D721Med (cell line): ENCODE measurements around the gene PITPNC1.
A peak's percentile ranks its signal among the peaks of the same experiment; 100 is the strongest.
"Not testable (repeated sequence)": the region's sequence is repeated elsewhere in the genome, so short reads cannot be mapped to it uniquely, and the experiment has no call there.

Source experiments
- DNase-seq: peaks from one replicate; pipeline ENCODE4 v3.0.0; 2011; ENCODE audit warnings: low spot score; ENCODE audit not compliant: insufficient read length
- FAIRE-seq: peaks from 2 replicates; lab custom pipeline; 2011; peaks lifted over from hg19 to GRCh38; lab: Jason Lieb, UNC
- TF ChIP-seq, protein P1 (sequence below): IDR thresholded peaks from 2 replicates; pipeline ENCODE4 v1.5.1; 2012; ENCODE audit warnings: mild to moderate bottlenecking, control low read depth; ENCODE audit not compliant: insufficient read depth; ENCODE audit errors: missing control alignments

Gene PITPNC1

DNA sequence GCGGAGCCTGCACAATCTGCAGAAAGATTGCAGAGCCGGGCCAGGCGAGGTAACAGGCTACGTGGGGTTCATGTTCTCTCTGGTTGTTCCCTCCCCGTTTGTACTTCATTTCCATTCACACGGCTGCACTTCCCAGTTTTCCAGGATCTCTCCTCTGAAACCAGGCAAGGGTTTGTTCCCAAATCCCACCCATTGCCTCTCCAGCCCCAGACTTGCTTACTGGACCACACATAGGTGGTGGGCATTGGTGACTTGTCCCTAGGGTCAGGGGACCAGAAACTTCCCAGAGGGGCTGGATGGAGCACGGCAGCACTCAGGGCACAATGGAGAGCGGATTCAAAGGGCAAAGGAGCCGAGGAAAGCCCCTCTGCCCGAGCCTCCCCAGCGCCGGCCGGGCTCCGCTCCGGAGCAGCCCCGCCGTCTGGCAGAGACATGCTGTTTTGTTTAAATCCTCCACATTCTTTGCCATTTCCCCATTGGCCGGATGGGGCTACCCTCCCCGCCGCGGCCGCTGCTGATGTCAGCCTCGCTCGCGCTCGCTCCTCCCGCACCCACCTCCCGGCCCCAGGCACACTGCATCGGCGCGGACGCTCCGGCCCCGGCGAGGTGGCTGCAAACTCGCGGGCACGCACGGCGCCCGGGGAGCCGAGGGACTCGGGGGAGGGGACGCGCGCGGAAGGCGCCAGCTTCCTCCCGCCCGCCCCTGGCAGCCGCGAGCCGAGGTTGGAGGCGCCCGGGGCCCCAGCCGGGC, at the start of gene PITPNC1:
PITPNC1 (plus strand) TSS at position 545 of the 751 bp plus-strand sequence.
- DNase-seq, result no peak
- no peak for FAIRE-seq
- TF ChIP-seq, protein P1, sequence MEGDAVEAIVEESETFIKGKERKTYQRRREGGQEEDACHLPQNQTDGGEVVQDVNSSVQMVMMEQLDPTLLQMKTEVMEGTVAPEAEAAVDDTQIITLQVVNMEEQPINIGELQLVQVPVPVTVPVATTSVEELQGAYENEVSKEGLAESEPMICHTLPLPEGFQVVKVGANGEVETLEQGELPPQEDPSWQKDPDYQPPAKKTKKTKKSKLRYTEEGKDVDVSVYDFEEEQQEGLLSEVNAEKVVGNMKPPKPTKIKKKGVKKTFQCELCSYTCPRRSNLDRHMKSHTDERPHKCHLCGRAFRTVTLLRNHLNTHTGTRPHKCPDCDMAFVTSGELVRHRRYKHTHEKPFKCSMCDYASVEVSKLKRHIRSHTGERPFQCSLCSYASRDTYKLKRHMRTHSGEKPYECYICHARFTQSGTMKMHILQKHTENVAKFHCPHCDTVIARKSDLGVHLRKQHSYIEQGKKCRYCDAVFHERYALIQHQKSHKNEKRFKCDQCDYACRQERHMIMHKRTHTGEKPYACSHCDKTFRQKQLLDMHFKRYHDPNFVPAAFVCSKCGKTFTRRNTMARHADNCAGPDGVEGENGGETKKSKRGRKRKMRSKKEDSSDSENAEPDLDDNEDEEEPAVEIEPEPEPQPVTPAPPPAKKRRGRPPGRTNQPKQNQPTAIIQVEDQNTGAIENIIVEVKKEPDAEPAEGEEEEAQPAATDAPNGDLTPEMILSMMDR, result peak; percentile 6

DNA sequence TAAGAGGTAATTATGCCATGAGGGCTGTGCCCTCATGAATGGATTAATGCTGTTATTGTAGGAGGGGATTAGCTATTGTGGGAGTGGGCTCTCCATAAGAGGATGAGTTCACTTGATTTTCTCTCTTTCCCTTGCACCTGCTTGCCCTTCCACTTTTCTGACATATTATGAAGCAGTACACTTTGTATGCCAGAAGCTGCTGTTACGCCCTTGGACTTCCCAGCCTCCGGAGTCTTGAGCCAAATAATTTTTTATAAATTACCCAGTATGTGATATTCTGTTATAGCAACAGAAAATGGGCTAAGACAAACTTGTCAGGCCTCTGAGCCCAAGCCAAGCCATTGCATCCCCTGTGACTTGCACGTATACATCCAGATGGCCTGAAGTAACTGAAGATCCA, 49.1 kb upstream of the PITPNC1 start:
- TF ChIP-seq, protein P1, result no peak
- FAIRE-seq, result no peak
- no peak for DNase-seq

DNA sequence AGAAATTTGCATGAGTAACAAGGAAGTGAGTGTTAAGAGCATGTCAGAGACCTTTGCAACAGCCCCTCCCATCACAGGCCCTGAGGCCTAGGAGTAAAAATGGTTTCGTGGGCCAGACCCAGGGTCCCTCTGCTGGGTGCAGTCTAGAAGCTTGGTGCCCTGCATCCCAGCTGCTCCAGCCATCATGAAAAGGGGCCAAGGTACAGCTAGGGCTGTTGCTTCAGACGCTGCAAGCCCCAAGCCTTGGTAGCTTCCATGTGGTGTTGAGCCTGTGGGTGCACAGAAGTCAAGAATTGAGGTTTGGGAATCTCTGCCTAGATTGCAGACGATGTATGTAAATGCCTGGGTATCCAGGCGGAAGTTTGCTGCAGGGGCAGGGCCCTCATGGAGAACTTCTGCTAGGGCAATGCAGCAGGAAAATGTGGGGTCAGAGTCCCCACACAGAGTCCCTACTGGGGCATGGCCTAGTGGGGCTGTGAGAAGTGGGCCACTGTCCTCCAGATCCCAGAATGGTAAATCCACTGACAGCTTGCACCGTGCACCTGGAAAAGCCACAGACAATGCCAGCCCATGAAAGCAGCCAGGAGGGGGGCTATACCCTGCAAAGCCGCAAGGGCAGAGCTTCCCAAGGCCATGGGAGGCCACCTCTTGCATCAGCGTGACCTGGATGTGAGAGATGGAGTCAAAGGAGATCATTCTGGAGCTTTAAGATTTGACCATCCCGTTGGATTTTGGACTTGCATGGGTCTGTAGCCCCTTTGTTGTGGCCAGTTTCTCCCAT, 45.5 kb upstream of the PITPNC1 start:
- not testable (repeated sequence) for DNase-seq, FAIRE-seq

- FAIRE-seq, result not testable (repeated sequence)
Measured at GRCh38 chr17:67332162-67332508, 44.9 kb upstream of the PITPNC1 start.

GRCh38 chr17:67335245-67335835, 41.7 kb upstream of the PITPNC1 start:
- FAIRE-seq (no peak), DNase-seq (no peak)
- TF ChIP-seq, protein P1, result no peak

More at GRCh38 chr17:67332162-67332508, 44.9 kb upstream of the PITPNC1 start:
- not testable (repeated sequence) for DNase-seq

DNA sequence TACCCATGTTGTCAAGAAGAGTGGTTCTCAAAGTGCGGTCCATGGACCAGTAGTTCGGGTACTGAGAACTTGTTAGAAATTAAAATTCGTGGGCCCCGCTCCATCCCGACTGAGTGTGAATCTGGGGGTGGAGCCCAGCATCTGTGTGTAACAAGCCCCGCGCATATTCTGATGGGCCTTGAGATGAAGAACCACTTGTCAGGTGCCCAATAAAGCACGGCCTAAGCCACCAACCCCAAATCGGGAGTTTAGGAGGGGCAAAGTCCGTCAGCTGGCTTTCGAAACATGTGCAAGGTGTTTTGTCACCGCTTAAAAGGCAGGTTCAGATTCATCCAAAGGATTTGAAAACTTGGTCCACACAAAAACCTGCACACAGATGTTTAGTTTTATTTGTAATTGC, 40.2 kb upstream of the PITPNC1 start:
- TF ChIP-seq, protein P1, result no peak
- DNase-seq, result no peak
- no peak for FAIRE-seq

DNA sequence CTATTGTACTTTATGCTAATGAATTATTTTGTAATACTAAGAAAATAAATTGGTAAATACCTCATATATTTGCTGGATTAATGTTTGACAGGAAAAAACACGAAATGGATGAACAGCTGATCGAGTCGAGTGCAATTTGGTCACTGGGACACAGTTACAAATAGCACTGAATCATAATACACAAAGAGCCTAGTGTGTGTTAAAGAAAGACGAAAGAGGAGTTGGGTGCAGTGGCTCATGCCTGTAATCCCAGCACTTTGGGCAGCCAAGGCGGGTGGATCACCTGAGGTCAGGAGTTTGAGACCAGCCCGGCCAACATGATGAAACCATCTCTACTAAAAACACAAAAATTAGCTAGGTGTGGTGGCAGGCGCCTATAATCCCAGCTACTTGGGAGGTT, 38.7 kb upstream of the PITPNC1 start:
- FAIRE-seq, DNase-seq: not testable (repeated sequence)

GRCh38 chr17:67343237-67343636, 33.8 kb upstream of the PITPNC1 start:
- TF ChIP-seq, protein P1, result no peak
- DNase-seq (no peak), FAIRE-seq (no peak)
